ENCODE measurements around the gene IQCH.

Gene IQCH

GRCh38 chr15:67372986-67373675 lies 118.5 kb downstream of the IQCH start:
- H3K4me3 ChIP-seq (ENCODE audit: low read depth, low read length), result no peak overlapping the region
- no peak for TF ChIP-seq CTCF (IDR thresholded peaks at IDR 0.05; ENCODE audit: control insufficient read depth, extremely low read depth, insufficient read depth)
- no peak for DNase-seq (ENCODE audit: low read depth)

- TF ChIP-seq CTCF (IDR thresholded peaks at IDR 0.05; ENCODE audit: control insufficient read depth, extremely low read depth, insufficient read depth), result no peak
- no peak overlapping the region for H3K4me3 ChIP-seq (ENCODE audit: low read depth, low read length)
- DNase-seq (ENCODE audit: low read depth), result no peak
These were observed 119.4 kb downstream of the IQCH start for GRCh38 chr15:67373971-67374370.

GRCh38 chr15:67379530-67379929 lies 124.9 kb downstream of the IQCH start:
- no peak for DNase-seq (ENCODE audit: low read depth)
- H3K4me3 ChIP-seq (ENCODE audit: low read depth, low read length), result no peak overlapping the region
- TF ChIP-seq CTCF (IDR thresholded peaks at IDR 0.05; ENCODE audit: control insufficient read depth, extremely low read depth, insufficient read depth), result no peak

GRCh38 chr15:67380921-67381320 lies 126.3 kb downstream of the IQCH start:
- no peak for DNase-seq (ENCODE audit: low read depth)
- no peak overlapping the region for H3K4me3 ChIP-seq (ENCODE audit: low read depth, low read length)
- TF ChIP-seq CTCF (IDR thresholded peaks at IDR 0.05; ENCODE audit: control insufficient read depth, extremely low read depth, insufficient read depth), result no peak

- no peak for TF ChIP-seq CTCF (IDR thresholded peaks at IDR 0.05; ENCODE audit: control insufficient read depth, extremely low read depth, insufficient read depth)
- no peak for DNase-seq (ENCODE audit: low read depth)
- H3K4me3 ChIP-seq (ENCODE audit: low read depth, low read length), result no peak overlapping the region
These were observed 126.9 kb downstream of the IQCH start for GRCh38 chr15:67381416-67382045.

GRCh38 chr15:67382723-67383122 lies 128.1 kb downstream of the IQCH start:
- H3K4me3 ChIP-seq (ENCODE audit: low read depth, low read length), result no peak overlapping the region
- TF ChIP-seq CTCF (IDR thresholded peaks at IDR 0.05; ENCODE audit: control insufficient read depth, extremely low read depth, insufficient read depth), result no peak
- no peak for DNase-seq (ENCODE audit: low read depth)

- TF ChIP-seq CTCF (IDR thresholded peaks at IDR 0.05; ENCODE audit: control insufficient read depth, extremely low read depth, insufficient read depth), result peak; percentile 29; the same call in 1 of the 2 replicates
- no peak overlapping the region for H3K4me3 ChIP-seq (ENCODE audit: low read depth, low read length)
- no peak for DNase-seq (ENCODE audit: low read depth)
These were observed 129.3 kb downstream of the IQCH start for GRCh38 chr15:67383899-67384298.
